ENCODE data around the gene AK5.

AK5 gene

GRCh38 chr1:77540501-77541161, 258.8 kb downstream of the AK5 start:
- no peak for TF ChIP-seq ZFX (IDR thresholded peaks at IDR 0.05; ENCODE audit: borderline replicate concordance)
- TF ChIP-seq CTCF (IDR thresholded peaks at IDR 0.05) = no peak
- no peak overlapping the region for H3K27ac ChIP-seq

GRCh38 chr1:77541162-77541545, 259.3 kb downstream of the AK5 start:
- no peak overlapping the region for H3K27ac ChIP-seq
- TF ChIP-seq CTCF (IDR thresholded peaks at IDR 0.05) (no peak), ZFX (IDR thresholded peaks at IDR 0.05; ENCODE audit: borderline replicate concordance) (no peak)

GRCh38 chr1:77542813-77543420, 261.1 kb downstream of the AK5 start:
- no peak overlapping the region for H3K27ac ChIP-seq

GRCh38 chr1:77543822-77544448, 262.1 kb downstream of the AK5 start:
- H3K27ac ChIP-seq = no peak overlapping the region
- TF ChIP-seq ZFX (IDR thresholded peaks at IDR 0.05; ENCODE audit: borderline replicate concordance) (no peak), CTCF (IDR thresholded peaks at IDR 0.05) (no peak)

More at GRCh38 chr1:77542813-77543420, 261.1 kb downstream of the AK5 start:
- TF ChIP-seq ZFX (IDR thresholded peaks at IDR 0.05; ENCODE audit: borderline replicate concordance) (no peak), CTCF (IDR thresholded peaks at IDR 0.05) (no peak)

- H3K27ac ChIP-seq = no peak overlapping the region
- TF ChIP-seq CTCF (IDR thresholded peaks at IDR 0.05) = no peak
- no peak for TF ChIP-seq ZFX (IDR thresholded peaks at IDR 0.05; ENCODE audit: borderline replicate concordance)
Measured at GRCh38 chr1:77544845-77545244, 263.0 kb downstream of the AK5 start.

- no peak overlapping the region for H3K27ac ChIP-seq
- TF ChIP-seq CTCF (IDR thresholded peaks at IDR 0.05) (no peak), ZFX (IDR thresholded peaks at IDR 0.05; ENCODE audit: borderline replicate concordance) (no peak)
Measured at GRCh38 chr1:77545970-77546369, 264.2 kb downstream of the AK5 start.

GRCh38 chr1:77546890-77547289, 265.1 kb downstream of the AK5 start:
- H3K27ac ChIP-seq = no peak overlapping the region
- TF ChIP-seq ZFX (IDR thresholded peaks at IDR 0.05; ENCODE audit: borderline replicate concordance) (no peak), CTCF (IDR thresholded peaks at IDR 0.05) (no peak)

Measured in 22Rv1 (cell line).